ENCODE measurements around the gene TRIM44. TPM values are rescaled to one million over a fixed set of nuclear protein-coding genes. Genes with fewer than 3 reads are reported as not detected.
"Not testable (repeated sequence)": the region's sequence is repeated elsewhere in the genome, so short reads cannot be mapped to it uniquely, and the experiment has no call there.

Gene TRIM44
- total RNA-seq, 1 experiment from 2014 or later, result 60.7 TPM

GRCh38 chr11:35633827-35634423 lies 28.6 kb upstream of the TRIM44 start:
- no peak for DNase-seq (ENCODE audit: low spot score)

GRCh38 chr11:35635933-35636332 lies 26.6 kb upstream of the TRIM44 start:
- no peak for DNase-seq (ENCODE audit: low spot score)

- no peak for DNase-seq (ENCODE audit: low spot score)
Measured at GRCh38 chr11:35639591-35640179, 22.9 kb upstream of the TRIM44 start.

GRCh38 chr11:35641171-35641897 lies 21.2 kb upstream of the TRIM44 start:
- no peak for DNase-seq (ENCODE audit: low spot score)

- no peak for DNase-seq (ENCODE audit: low spot score)
Measured at GRCh38 chr11:35641964-35642363, 20.6 kb upstream of the TRIM44 start.

- no peak for DNase-seq (ENCODE audit: low spot score)
Measured at GRCh38 chr11:35647421-35648093, 15.0 kb upstream of the TRIM44 start.

GRCh38 chr11:35650006-35650405 lies 12.6 kb upstream of the TRIM44 start:
- no peak for DNase-seq (ENCODE audit: low spot score)

GRCh38 chr11:35650467-35650866 lies 12.1 kb upstream of the TRIM44 start:
- DNase-seq (ENCODE audit: low spot score), result no peak

- no peak for DNase-seq (ENCODE audit: low spot score)
Measured at GRCh38 chr11:35651263-35651662, 11.3 kb upstream of the TRIM44 start.

- not testable (repeated sequence) for DNase-seq (ENCODE audit: low spot score)
Measured at GRCh38 chr11:35652786-35653185, 9.8 kb upstream of the TRIM44 start.

GRCh38 chr11:35654711-35655110 lies 7.9 kb upstream of the TRIM44 start:
- DNase-seq (ENCODE audit: low spot score), result no peak

GRCh38 chr11:35655254-35655653 lies 7.3 kb upstream of the TRIM44 start:
- no peak for DNase-seq (ENCODE audit: low spot score)

GRCh38 chr11:35655856-35656255 lies 6.7 kb upstream of the TRIM44 start:
- DNase-seq (ENCODE audit: low spot score), result no peak

- DNase-seq (ENCODE audit: low spot score), result no peak
Measured at GRCh38 chr11:35658020-35658948, 4.3 kb upstream of the TRIM44 start.

GRCh38 chr11:35661534-35661933 lies 1.0 kb upstream of the TRIM44 start:
- DNase-seq (ENCODE audit: low spot score), result no peak

- no peak for DNase-seq (ENCODE audit: low spot score)
Measured at GRCh38 chr11:35662061-35662648, 420 bp upstream of the TRIM44 start.

GRCh38 chr11:35663408-35663702 lies 780 bp downstream of the TRIM44 start:
- DNase-seq (ENCODE audit: low spot score), result no peak

GRCh38 chr11:35664977-35665441 lies 2.4 kb downstream of the TRIM44 start:
- no peak for DNase-seq (ENCODE audit: low spot score)

- DNase-seq (ENCODE audit: low spot score), result no peak
Measured at GRCh38 chr11:35667257-35667656, 4.7 kb downstream of the TRIM44 start.

GRCh38 chr11:35668350-35668749 lies 5.8 kb downstream of the TRIM44 start:
- DNase-seq (ENCODE audit: low spot score), result not testable (repeated sequence)

All from H4 (cell line).